ENCODE measurements around the gene RGS21.

RGS21 gene

GRCh38 chr1:192378878-192379277, 62.1 kb downstream of the RGS21 start:
- TF ChIP-seq CTCF (IDR thresholded peaks at IDR 0.05): no peak

- no peak for TF ChIP-seq CTCF (IDR thresholded peaks at IDR 0.05)
These were observed 62.8 kb downstream of the RGS21 start for GRCh38 chr1:192379554-192379953.

- no peak for TF ChIP-seq CTCF (IDR thresholded peaks at IDR 0.05)
These were observed 66.0 kb downstream of the RGS21 start for GRCh38 chr1:192382758-192383157.

GRCh38 chr1:192386051-192386650, 69.4 kb downstream of the RGS21 start:
- TF ChIP-seq CTCF (IDR thresholded peaks at IDR 0.05): no peak

- no peak for TF ChIP-seq CTCF (IDR thresholded peaks at IDR 0.05)
These were observed 78.4 kb downstream of the RGS21 start for GRCh38 chr1:192395211-192395610.

- no peak for TF ChIP-seq CTCF (IDR thresholded peaks at IDR 0.05)
These were observed 79.1 kb downstream of the RGS21 start for GRCh38 chr1:192395895-192396294.

- TF ChIP-seq CTCF (IDR thresholded peaks at IDR 0.05): no peak
These were observed 82.4 kb downstream of the RGS21 start for GRCh38 chr1:192399161-192399560.

- no peak for TF ChIP-seq CTCF (IDR thresholded peaks at IDR 0.05)
These were observed 85.0 kb downstream of the RGS21 start for GRCh38 chr1:192401825-192402224.
